BLaER1 treated with 17β-estradiol and CSF1 and Interleukin-3, amounts not matched to agents 10 nM and 100 nM (cell line): ENCODE results near the gene MIGA1.
"Not testable (repeated sequence)": the region's sequence is repeated elsewhere in the genome, so short reads cannot be mapped to it uniquely, and the experiment has no call there.

Experiments
- H3K27ac ChIP-seq, 11 experiments: shearing (Covaris generic); formaldehyde crosslinking; 2 replicates each; pipeline ENCODE4 v1.8.1; 2022
- H3K27me3 ChIP-seq, 11 experiments: shearing (Covaris generic); formaldehyde crosslinking; 2 replicates each; pipeline ENCODE4 v1.8.1; 2022
- H3K36me3 ChIP-seq, 11 experiments: shearing (Covaris generic); formaldehyde crosslinking; 2 replicates each; pipeline ENCODE4 v1.8.1; 2022
- H3K4me1 ChIP-seq, 10 experiments: shearing (Covaris generic); formaldehyde crosslinking; 2 replicates each; pipeline ENCODE4 v1.8.1; 2022
- H3K4me2 ChIP-seq, 11 experiments: shearing (Covaris generic); formaldehyde crosslinking; 2 replicates each; pipeline ENCODE4 v1.8.1; 2022
- H3K4me3 ChIP-seq, 10 experiments: shearing (Covaris generic); formaldehyde crosslinking; 2 replicates each; pipeline ENCODE4 v1.8.1; 2022
- H3K9ac ChIP-seq, 11 experiments: shearing (Covaris generic); formaldehyde crosslinking; 2 replicates each; pipeline ENCODE4 v1.8.1; 2022
- H3K9me3 ChIP-seq, 11 experiments: shearing (Covaris generic); formaldehyde crosslinking; replicated peaks in 1 of 11; 2 replicates each; pipeline ENCODE4 v1.8.1; 2022
- H4K20me1 ChIP-seq, 11 experiments: shearing (Covaris generic); formaldehyde crosslinking; 2 replicates each; pipeline ENCODE4 v1.8.1; 2022
- Cebpa-rat ChIP-seq, 11 experiments: shearing (Covaris generic); IDR thresholded peaks; 2 replicates each; pipeline ENCODE4 v1.8.1; 2022

Gene MIGA1

GRCh38 chr1:77794550-77794949 lies 15.1 kb downstream of the MIGA1 start:
- peaks cover 27 to 92% (median 52%) of the 10 kb centered on the region in 11 experiments for H3K36me3 ChIP-seq
- no peaks in the 10 kb centered on the region; a peak in 1 of 22 replicates for H3K9me3 ChIP-seq
- H3K4me2 ChIP-seq, result no peak overlapping the region
- no peaks in the 10 kb centered on the region for H3K4me1 ChIP-seq
- H3K27ac ChIP-seq, result no peak overlapping the region
- no peak for TF ChIP-seq Cebpa-rat (IDR thresholded peaks at IDR 0.05)
- H4K20me1 ChIP-seq, result peaks cover 0 to 15% (median 0%) of the 10 kb centered on the region in 11 experiments; a peak in 6 of 22 replicates
- no peak overlapping the region for H3K9ac ChIP-seq
- no peaks in the 10 kb centered on the region for H3K27me3 ChIP-seq
- H3K4me3 ChIP-seq, result no peak overlapping the region

- Histone ChIP-seq H3K9me3 (no peaks in the 10 kb centered on the region), H3K4me1 (no peaks in the 10 kb centered on the region), H3K27ac (no peak overlapping the region), H3K9ac (no peak overlapping the region), H3K4me2 (no peak overlapping the region), H3K4me3 (no peak overlapping the region), H3K36me3 (peaks cover 13 to 89% (median 47%) of the 10 kb centered on the region in 11 experiments), H4K20me1 (peaks cover 0 to 31% (median 0%) of the 10 kb centered on the region in 11 experiments; a peak in 6 of 22 replicates), H3K27me3 (no peaks in the 10 kb centered on the region)
- no peak for TF ChIP-seq Cebpa-rat (IDR thresholded peaks at IDR 0.05)
These were observed 17.4 kb downstream of the MIGA1 start for GRCh38 chr1:77796695-77797405.

GRCh38 chr1:77797991-77798390 lies 18.5 kb downstream of the MIGA1 start:
- Histone ChIP-seq H3K4me1 (no peaks in the 10 kb centered on the region), H3K4me2 (no peak overlapping the region), H3K4me3 (no peak overlapping the region), H3K9me3 (no peaks in the 10 kb centered on the region), H3K27ac (no peak overlapping the region), H4K20me1 (peaks cover 0 to 31% (median 0%) of the 10 kb centered on the region in 11 experiments; a peak in 6 of 22 replicates), H3K27me3 (no peaks in the 10 kb centered on the region), H3K9ac (no peak overlapping the region), H3K36me3 (peaks cover 21 to 88% (median 50%) of the 10 kb centered on the region in 11 experiments)
- no peak for TF ChIP-seq Cebpa-rat (IDR thresholded peaks at IDR 0.05)

GRCh38 chr1:77802026-77802425 lies 22.6 kb downstream of the MIGA1 start:
- Histone ChIP-seq H3K27ac (no peak overlapping the region), H3K9me3 (no peaks in the 10 kb centered on the region), H3K36me3 (peaks cover 44 to 88% (median 63%) of the 10 kb centered on the region in 11 experiments), H3K4me1 (no peaks in the 10 kb centered on the region), H4K20me1 (peaks cover 0 to 25% (median 0%) of the 10 kb centered on the region in 11 experiments; a peak in 3 of 22 replicates), H3K4me2 (no peak overlapping the region), H3K27me3 (no peaks in the 10 kb centered on the region), H3K9ac (no peak overlapping the region), H3K4me3 (no peak overlapping the region)
- no peak for TF ChIP-seq Cebpa-rat (IDR thresholded peaks at IDR 0.05)

- Histone ChIP-seq H3K9ac (no peak overlapping the region), H3K9me3 (no peaks in the 10 kb centered on the region), H3K27ac (no peak overlapping the region), H4K20me1 (peaks cover 0 to 19% (median 0%) of the 10 kb centered on the region in 11 experiments; a peak in 3 of 22 replicates), H3K4me1 (no peaks in the 10 kb centered on the region), H3K36me3 (peaks cover 51 to 88% (median 68%) of the 10 kb centered on the region in 11 experiments), H3K27me3 (no peaks in the 10 kb centered on the region), H3K4me2 (no peak overlapping the region), H3K4me3 (no peak overlapping the region)
- TF ChIP-seq Cebpa-rat (IDR thresholded peaks at IDR 0.05), result no peak
These were observed 23.9 kb downstream of the MIGA1 start for GRCh38 chr1:77803371-77803770.

- H3K27me3 ChIP-seq, H3K9ac ChIP-seq, H4K20me1 ChIP-seq, H3K4me3 ChIP-seq, H3K9me3 ChIP-seq, H3K4me2 ChIP-seq, H3K4me1 ChIP-seq, H3K27ac ChIP-seq: not testable (repeated sequence)
- peaks cover 60 to 76% (median 68%) of the 10 kb centered on the region in 11 experiments for H3K36me3 ChIP-seq
These were observed 30.5 kb downstream of the MIGA1 start for GRCh38 chr1:77809787-77810462.

GRCh38 chr1:77811589-77811988 lies 32.1 kb downstream of the MIGA1 start:
- H3K4me2 ChIP-seq, H3K4me3 ChIP-seq, H3K4me1 ChIP-seq, H3K9me3 ChIP-seq, H3K27ac ChIP-seq, H3K9ac ChIP-seq, H4K20me1 ChIP-seq, H3K27me3 ChIP-seq: not testable (repeated sequence)
- H3K36me3 ChIP-seq, result peaks cover 60 to 76% (median 70%) of the 10 kb centered on the region in 11 experiments

GRCh38 chr1:77817368-77818209 lies 38.1 kb downstream of the MIGA1 start:
- Histone ChIP-seq H3K4me3 (no peak overlapping the region), H3K27ac (no peak overlapping the region), H3K36me3 (peaks cover 85 to 100% (median 95%) of the 10 kb centered on the region in 11 experiments)

GRCh38 chr1:77820121-77820520 lies 40.7 kb downstream of the MIGA1 start:
- no peak for TF ChIP-seq Cebpa-rat (IDR thresholded peaks at IDR 0.05)
- Histone ChIP-seq H3K4me3 (no peak overlapping the region), H3K27ac (no peak overlapping the region), H3K27me3 (no peaks in the 10 kb centered on the region), H3K9me3 (0 out of 22 replicates have a peak, but pooled peaks cover 0 to 5% (median 0%) of the 10 kb centered on the region in 11 experiments), H3K4me2 (no peak overlapping the region), H3K4me1 (peaks cover 0 to 4% (median 0%) of the 10 kb centered on the region in 10 experiments; a peak in 2 of 20 replicates), H3K9ac (no peak overlapping the region), H4K20me1 (no peaks in the 10 kb centered on the region), H3K36me3 (peaks cover 80 to 100% (median 94%) of the 10 kb centered on the region in 11 experiments)

More at GRCh38 chr1:77817368-77818209, 38.1 kb downstream of the MIGA1 start:
- no peaks in the 10 kb centered on the region for H3K4me1 ChIP-seq
- H3K27me3 ChIP-seq, result no peaks in the 10 kb centered on the region
- no peak for TF ChIP-seq Cebpa-rat (IDR thresholded peaks at IDR 0.05)
- no peaks in the 10 kb centered on the region for H4K20me1 ChIP-seq
- no peaks in the 10 kb centered on the region for H3K9me3 ChIP-seq
- H3K9ac ChIP-seq, result no peak overlapping the region
- no peak overlapping the region for H3K4me2 ChIP-seq
